GM20000 (cell line): Measurements from ENCODE around the gene MICALL2.

Source experiments
- DNase-seq: peaks from one replicate; pipeline ENCODE4 v3.0.0; 2012; ENCODE audit warnings: low spot score
- CTCF ChIP-seq: IDR thresholded peaks from 2 replicates; pipeline ENCODE4 v1.5.1; 2012; ENCODE audit warnings: mild to moderate bottlenecking, control low read depth; ENCODE audit errors: extremely low read depth, missing control alignments

MICALL2 gene

GRCh38 chr7:1413936-1414639 lies 45.2 kb downstream of the MICALL2 start:
- TF ChIP-seq CTCF = no peak
- DNase-seq = no peak

GRCh38 chr7:1412322-1413261 lies 46.7 kb downstream of the MICALL2 start:
- peak; percentile 81 for TF ChIP-seq CTCF
- DNase-seq = peak; percentile 99

GRCh38 chr7:1411414-1411813 lies 47.9 kb downstream of the MICALL2 start:
- DNase-seq = no peak
- no peak for TF ChIP-seq CTCF

GRCh38 chr7:1410992-1411391 lies 48.3 kb downstream of the MICALL2 start:
- TF ChIP-seq CTCF = no peak
- DNase-seq = no peak

GRCh38 chr7:1409555-1409954 lies 49.7 kb downstream of the MICALL2 start:
- no peak for TF ChIP-seq CTCF
- DNase-seq = no peak

GRCh38 chr7:1408466-1408865 lies 50.8 kb downstream of the MICALL2 start:
- TF ChIP-seq CTCF = no peak
- no peak for DNase-seq

GRCh38 chr7:1407892-1408291 lies 51.4 kb downstream of the MICALL2 start:
- DNase-seq = no peak

More at GRCh38 chr7:1407892-1408291, 51.4 kb downstream of the MICALL2 start:
- TF ChIP-seq CTCF = no peak
